ENCODE measurements around the gene MRAP.

DNA sequence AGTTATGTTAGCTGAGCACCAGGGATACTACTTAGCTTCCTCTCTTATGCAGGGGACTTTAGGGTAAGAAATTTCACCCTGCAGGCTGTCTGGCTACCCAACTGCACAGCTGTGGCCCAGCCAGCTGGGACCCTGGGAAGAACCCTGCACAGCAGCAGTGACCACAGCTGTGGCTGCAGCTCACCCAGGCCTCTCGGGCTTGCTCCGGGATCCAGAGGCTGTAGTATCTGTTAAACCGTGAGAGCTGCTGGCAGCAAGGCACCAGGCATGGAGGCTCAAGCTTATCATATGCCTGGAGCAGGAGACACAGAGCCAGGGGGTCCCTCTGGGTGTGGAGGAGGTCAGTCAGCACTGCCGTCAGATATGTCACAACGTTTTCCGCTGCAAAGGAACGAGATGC is 53.9 kb downstream of the MRAP start:
- no peak for TF ChIP-seq POLR2A (IDR thresholded peaks at IDR 0.05; ENCODE audit: low read depth, low read length)
- no peak for TF ChIP-seq ZNF24 (IDR thresholded peaks at IDR 0.05)
- TF ChIP-seq, protein P1, sequence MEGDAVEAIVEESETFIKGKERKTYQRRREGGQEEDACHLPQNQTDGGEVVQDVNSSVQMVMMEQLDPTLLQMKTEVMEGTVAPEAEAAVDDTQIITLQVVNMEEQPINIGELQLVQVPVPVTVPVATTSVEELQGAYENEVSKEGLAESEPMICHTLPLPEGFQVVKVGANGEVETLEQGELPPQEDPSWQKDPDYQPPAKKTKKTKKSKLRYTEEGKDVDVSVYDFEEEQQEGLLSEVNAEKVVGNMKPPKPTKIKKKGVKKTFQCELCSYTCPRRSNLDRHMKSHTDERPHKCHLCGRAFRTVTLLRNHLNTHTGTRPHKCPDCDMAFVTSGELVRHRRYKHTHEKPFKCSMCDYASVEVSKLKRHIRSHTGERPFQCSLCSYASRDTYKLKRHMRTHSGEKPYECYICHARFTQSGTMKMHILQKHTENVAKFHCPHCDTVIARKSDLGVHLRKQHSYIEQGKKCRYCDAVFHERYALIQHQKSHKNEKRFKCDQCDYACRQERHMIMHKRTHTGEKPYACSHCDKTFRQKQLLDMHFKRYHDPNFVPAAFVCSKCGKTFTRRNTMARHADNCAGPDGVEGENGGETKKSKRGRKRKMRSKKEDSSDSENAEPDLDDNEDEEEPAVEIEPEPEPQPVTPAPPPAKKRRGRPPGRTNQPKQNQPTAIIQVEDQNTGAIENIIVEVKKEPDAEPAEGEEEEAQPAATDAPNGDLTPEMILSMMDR (IDR thresholded peaks at IDR 0.05 in 2 of 3, conservative IDR thresholded peaks at IDR 0.05 in 1 of 3; ENCODE audit: control insufficient read depth in 2 of 3, extremely low read depth in 1 of 3, insufficient read depth in 1 of 3, low read depth in 3 of 3, low read length in 3 of 3): no peak
- no peak for TF ChIP-seq ZSCAN29 (IDR thresholded peaks at IDR 0.05)
- no peak for TF ChIP-seq FOXK2 (IDR thresholded peaks at IDR 0.05)
- TF ChIP-seq, protein P2, sequence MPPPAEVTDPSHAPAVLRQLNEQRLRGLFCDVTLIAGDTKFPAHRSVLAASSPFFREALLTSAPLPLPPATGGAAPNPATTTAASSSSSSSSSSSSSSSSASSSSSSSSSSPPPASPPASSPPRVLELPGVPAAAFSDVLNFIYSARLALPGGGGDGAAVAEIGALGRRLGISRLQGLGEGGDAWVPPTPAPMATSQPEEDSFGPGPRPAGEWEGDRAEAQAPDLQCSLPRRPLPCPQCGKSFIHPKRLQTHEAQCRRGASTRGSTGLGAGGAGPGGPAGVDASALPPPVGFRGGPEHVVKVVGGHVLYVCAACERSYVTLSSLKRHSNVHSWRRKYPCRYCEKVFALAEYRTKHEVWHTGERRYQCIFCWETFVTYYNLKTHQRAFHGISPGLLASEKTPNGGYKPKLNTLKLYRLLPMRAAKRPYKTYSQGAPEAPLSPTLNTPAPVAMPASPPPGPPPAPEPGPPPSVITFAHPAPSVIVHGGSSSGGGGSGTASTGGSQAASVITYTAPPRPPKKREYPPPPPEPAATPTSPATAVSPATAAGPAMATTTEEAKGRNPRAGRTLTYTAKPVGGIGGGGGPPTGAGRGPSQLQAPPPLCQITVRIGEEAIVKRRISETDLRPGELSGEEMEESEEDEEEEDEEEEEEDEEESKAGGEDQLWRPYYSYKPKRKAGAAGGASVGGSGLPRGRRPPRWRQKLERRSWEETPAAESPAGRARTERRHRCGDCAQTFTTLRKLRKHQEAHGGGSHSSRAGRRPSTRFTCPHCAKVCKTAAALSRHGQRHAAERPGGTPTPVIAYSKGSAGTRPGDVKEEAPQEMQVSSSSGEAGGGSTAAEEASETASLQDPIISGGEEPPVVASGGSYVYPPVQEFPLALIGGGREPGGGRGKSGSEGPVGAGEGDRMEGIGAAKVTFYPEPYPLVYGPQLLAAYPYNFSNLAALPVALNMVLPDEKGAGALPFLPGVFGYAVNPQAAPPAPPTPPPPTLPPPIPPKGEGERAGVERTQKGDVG (CRISPR knock-in tag; IDR thresholded peaks at IDR 0.05): no peak
- TF ChIP-seq ZNF274 (IDR thresholded peaks at IDR 0.05; ENCODE audit: insufficient read depth, insufficient read length): no peak
- TF ChIP-seq, protein P3, sequence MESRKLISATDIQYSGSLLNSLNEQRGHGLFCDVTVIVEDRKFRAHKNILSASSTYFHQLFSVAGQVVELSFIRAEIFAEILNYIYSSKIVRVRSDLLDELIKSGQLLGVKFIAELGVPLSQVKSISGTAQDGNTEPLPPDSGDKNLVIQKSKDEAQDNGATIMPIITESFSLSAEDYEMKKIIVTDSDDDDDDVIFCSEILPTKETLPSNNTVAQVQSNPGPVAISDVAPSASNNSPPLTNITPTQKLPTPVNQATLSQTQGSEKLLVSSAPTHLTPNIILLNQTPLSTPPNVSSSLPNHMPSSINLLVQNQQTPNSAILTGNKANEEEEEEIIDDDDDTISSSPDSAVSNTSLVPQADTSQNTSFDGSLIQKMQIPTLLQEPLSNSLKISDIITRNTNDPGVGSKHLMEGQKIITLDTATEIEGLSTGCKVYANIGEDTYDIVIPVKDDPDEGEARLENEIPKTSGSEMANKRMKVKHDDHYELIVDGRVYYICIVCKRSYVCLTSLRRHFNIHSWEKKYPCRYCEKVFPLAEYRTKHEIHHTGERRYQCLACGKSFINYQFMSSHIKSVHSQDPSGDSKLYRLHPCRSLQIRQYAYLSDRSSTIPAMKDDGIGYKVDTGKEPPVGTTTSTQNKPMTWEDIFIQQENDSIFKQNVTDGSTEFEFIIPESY (IDR thresholded peaks at IDR 0.05): no peak
- no peak for TF ChIP-seq TCF7 (IDR thresholded peaks at IDR 0.05; ENCODE audit: borderline replicate concordance)
- TF ChIP-seq SIN3A (IDR thresholded peaks at IDR 0.05; ENCODE audit: low read depth, low read length): no peak
